HG03575 (cell line): ENCODE measurements around the gene MEP1A.
"Not testable (repeated sequence)": the region's sequence is repeated elsewhere in the genome, so short reads cannot be mapped to it uniquely, and the experiment has no call there.

ENCODE experiments used
- ATAC-seq: cut with Tn5 transposase; IDR thresholded peaks from one replicate; pipeline ENCODE4 v1.9.1; 2021; ENCODE audit not compliant: unreplicated experiment, insufficient number of reproducible peaks, low FRiP score; ENCODE audit errors: extremely low read depth

MEP1A gene

DNA sequence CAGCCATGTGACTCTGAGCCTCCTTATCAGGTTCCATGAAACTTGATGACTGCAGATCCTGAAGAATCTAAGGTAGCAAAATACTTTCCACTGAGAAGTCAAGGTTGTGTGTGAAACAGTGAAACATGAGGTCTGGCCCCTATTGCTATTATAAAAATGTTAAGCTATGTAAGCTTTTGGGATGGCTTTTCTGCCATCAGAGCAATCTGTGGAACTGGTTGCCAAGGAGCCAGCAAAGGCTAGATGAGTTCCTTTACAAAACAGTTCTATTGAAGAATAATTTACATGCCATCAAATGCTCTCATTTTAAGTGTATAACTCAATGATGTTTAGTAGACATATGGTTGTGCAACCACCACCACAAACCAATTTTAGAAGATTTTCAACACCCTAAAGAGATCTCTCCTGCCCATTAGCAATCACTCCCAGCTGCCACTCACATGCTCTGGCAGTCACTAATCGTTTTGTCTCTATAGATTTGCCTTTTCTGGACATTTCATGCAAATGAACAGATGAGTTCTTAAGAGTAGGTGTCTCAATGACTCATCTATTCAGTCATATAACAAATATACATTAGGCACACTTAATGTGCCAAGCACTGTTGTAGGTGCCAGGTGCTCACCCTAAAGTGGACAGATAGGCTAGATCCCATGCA is 19.9 kb upstream of the MEP1A start:
- ATAC-seq: no peak

DNA sequence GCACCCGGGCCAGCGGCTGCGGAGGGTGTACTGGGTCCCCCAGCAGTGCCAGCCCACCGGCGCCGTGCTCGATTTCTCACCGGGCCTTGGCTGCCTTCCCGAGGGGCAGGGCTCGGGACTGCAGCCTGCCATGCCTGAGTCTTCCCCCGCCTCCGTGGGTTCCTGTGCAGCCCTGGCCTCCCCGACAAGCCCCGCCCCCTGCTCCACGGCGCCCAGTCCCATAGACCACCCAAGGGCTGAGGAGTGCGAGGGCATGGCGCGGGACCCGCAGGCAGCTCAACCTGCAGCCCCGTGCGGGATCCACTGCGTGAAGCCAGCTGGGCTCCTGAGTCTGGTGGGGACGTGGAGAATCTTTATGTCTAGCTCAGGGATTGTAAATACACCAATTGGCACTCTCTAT is 18.5 kb upstream of the MEP1A start:
- not testable (repeated sequence) for ATAC-seq

DNA sequence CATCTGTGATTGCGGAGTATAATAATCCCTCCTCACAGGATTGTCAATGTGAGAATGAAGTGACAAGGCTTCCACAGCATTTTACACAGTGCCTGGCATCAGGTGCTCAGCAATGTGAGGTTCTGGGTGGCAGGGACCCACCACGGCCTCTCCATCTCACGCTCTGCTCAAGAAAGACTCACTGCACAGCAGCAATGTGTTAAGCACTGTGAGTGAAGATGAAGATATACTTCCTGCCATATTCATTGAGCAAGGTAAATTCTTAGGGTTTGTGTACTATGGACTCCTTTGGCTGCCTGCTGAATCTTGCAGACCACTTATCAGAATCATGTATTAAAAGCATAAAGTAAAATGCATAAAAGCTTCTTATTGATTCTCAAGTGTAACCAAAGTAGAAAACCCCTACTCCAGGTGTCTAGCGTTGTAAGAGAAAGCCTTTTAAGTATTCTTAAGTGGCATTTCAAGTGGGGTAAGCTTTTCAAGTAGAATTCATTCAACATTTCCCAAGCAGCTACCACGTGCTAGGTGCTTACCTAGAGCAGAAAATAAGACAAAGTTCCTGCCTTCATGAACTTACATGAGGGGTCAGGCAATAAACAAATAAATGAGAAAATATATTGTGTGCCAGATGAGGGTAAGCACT is 17.0 kb upstream of the MEP1A start:
- ATAC-seq: no peak

DNA sequence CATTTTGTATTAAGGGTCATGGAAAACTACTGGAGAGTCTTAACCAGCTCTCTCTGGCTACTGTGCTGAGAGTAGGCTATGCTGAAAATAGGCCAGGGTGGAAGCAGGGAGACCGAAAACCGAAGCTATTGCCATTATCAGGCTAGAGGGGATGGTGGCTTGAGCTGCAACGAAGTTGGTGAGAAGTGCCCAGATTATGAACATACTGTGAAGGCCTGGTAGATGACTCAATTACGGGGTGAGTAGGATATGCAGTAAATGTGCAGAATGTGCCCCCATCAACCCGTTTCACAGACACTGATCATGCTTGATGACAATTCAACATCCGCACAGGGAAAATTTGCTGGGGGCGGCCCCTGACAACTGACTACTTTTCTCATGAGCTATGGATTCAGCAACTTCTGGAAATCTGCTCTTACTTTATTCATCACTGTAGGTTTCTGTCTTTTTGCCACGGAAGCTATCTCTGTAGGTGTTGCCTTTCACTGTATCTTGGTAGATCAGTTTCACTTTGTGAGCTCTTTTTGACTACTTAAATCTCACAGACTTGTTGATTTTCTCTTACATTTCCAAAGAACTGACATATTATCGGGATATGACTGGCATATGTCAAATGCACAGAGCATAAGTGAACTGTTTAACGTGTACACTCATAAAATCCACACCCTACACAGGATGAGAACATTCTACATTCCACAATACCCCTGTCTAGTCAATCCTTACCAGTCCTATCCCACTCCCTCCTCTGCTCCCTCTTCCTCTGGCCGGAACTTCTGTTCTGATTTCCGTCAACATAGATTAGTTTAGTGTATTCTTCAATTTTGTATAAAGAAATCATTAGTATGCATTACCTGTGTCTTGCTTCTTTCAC is 15.5 kb upstream of the MEP1A start:
- no peak for ATAC-seq

DNA sequence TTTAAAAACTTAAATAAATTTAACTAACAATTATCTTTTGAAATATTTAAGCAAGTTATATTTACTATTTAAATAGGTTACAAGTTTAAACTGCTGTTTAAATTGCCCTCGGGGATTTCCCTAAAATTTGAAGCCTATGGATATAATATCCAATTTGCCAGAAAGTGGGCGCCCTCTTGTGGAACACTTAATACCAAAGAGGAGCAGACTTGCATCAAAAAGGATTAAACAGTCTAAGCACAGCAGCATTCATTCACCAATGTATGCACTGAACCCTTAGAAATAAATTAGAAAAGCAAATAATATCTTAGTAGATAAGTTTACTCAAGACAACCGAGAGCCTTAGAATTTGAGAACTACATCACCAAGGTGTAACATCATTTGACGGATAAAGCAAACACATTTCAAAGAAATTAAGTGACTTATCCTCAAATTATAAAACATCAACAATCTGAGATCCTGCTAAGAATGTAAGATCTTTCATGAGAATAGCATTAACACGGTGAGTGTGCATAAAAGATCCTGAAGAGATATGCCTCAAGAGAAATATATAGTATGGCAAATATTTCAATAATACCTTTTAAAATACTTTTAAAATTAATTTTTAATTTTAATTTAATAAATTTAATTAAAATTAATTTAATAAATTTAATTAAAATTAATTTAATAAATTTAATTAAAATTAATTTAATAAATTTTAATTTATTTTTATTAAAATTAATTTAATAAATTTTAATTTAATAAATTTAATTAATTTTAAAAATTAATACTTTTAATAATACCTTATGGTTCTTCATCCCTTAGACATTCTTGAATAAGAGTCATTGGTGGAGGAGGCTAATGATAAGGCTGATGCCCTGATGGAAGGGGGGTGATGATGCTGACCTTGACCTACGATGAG is 11.5 kb upstream of the MEP1A start:
- ATAC-seq: no peak

DNA sequence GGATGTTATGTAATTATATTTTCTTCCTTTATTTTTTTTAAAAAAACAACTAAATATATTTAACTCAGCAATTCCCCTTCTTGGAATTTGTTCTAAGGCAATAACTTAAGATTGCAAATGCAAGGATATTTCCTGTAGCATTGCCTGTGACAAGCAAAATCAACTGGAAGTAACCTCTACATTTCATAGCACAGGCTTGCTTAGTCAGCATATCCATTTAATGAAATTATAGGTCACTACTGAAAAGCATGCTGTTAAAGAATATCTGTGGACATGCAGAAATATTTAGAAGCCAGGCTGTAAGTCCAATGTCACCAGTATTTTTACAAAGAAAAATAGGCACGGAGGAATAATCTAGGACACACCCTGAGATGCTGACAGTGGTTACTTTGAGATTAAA is 8.7 kb upstream of the MEP1A start:
- ATAC-seq: no peak

DNA sequence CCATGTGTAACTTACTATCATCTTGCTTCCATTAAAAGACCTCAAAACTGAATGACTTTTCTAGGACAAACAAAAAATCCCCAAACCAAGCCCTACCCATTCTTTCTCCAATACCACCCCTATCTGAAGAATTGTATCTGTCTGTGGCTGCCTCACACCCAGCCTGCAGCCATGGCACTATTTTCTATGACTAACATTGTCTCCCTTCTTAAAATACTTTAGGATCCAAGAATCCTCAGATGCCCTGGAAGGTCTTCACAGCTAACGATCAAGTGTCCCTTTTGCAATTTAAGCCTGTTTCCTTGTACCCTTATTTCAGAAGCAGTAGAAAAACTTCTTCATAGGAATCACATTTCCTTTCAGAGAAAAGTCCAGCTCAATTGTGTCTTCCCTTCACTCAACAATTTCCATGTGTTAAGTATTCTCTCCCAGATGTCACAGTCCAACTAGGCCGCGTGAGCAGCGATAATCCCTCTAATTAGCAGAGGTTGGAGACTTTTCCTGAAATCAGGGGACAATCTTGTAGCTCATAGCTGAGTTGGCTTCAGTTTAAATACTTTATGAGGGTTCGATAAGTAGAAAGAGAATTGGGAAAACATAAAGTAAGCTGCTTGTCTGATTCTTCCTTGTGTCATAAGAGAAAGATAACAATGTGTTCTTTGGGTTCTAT is 5.2 kb upstream of the MEP1A start:
- ATAC-seq: no peak

DNA sequence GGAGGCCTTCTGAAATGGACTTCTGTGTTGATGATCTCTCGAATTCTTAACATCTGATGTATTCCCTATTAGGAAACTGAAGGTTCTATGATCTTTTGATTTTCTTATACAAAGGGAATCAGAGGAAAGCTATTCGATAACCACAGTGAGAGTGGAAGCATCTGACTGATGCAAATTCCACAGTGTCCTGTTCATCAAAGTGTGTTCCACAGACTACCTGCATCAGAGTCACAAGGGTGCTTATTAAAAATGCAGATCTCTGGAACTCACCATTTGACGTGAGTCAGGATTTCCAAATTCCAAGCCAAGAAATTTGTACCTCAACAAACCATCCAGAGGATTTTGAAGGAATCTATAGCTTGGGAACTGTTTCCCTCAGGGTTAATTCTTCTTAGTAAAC is 4.4 kb upstream of the MEP1A start:
- ATAC-seq: no peak

DNA sequence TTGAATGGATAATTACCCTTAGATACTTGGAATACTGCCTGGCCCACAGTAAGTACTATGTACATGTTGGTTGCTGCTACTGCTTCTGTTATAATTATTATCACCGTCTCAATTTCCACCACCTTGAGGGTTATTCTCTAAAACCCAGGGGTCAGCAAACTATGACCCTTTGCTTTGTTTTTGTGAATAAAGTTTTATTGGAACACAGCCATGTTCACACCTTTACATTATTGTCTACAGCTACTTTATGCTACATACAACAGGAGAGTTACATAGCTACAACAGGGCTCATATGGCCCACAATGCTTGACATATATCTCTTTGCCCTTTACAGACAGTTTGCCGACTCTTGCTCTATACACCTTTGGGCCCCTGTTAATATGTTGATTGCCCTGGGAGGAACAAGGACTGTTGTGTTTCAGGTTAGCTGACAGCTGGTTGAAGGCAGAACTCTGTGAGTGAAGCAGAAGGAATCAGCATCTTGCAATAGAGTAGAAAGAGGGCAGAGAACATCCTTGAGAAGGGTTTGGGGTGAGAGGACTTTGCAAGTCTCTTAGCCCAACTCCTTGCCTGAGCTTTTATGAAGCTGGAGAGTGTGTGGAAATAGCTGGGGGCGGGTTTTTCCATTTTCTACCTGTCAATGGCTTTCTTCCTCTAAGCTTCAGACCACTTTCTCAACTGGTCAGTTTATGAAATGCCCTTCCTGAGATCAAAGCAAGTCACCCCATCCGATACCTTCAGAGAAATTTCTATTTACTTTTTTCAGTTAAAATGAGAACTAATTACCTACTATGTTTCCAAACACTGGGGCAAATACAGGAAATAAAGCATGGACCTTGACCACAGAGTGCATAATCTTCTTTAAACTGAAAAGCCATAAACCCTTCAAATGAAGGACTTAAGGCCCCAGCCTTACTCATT is 3.5 kb upstream of the MEP1A start:
- ATAC-seq: no peak

DNA sequence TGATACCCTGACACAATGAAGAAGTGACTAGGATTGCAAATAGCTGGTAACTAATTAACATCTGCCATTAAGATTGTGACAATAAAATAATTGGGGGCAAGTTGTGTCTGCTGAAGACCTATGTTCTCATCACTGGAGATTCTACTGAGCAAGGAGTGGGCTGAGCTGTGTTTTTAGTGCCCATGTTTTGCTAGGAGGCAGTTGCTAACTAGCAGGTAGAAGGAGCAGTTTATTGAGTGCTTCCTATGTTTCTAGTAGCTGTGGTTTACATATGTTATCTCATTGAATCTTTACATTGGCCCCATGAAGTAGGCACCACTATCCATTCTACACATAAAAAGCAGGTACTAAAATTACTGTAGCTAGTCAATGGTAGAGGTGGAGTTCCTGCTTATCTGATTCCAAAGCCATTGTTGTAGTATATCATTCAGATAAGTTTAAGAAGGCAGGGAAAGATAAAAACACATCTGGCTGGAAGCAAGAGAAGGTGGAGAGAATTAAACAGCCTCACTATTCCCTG is 2.8 kb upstream of the MEP1A start:
- no peak for ATAC-seq

DNA sequence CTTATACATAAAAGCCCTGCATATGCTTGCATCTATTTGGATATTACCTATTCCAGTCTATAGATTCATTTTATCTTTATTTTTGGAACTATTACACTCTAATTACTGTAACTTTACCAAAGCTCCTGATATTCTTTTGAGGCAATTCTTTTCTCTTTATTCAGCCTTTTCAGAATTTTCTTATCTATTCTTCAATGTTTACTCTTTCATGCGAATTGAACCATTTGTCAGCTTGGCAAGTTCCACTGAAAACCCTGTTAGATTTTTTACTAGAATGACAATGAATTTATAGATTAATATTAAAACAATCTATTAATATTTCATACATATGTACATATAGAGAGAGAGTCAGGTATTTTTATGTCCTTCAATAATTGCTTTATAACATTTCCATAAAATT is 554 bp upstream of the MEP1A start:
- no peak for ATAC-seq

DNA sequence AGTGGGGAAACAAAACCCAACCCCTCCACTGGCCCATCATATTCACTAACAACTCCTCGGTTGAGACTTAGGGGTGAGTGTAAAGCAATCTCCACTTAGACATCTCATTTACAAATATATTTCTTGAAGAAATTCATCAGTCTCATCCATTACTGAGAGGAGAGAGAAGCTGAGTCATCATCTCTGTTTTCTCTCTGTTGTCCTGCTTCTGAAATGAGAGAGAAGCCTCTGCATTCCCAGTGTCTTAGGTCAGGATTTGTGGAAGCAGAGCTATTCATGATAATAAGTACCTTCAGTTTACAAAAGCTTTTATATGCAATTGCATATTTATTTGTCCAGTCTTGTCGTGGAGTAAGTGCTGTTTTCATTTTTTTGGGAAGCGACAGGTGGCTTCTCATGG is 879 bp downstream of the MEP1A start:
- no peak for ATAC-seq

DNA sequence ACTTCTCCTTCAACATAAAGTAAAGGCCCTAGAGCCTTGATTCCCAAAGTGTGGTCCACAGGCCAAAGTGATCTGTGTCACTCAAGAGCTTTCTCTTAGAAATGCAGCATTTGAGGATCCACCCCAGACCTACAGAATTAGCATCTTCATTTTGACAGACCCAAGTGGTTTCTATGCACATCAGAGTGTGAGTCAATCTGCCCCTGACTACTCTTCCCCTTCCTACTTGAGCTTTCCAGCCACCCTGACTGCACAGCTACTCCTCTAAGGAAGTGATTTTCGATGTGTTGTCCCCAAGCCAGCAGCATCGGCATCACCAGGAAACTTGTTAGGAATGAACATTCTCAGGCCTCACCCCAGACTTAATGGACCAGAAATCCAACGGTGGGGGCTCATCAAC is 2.6 kb downstream of the MEP1A start:
- ATAC-seq: no peak

DNA sequence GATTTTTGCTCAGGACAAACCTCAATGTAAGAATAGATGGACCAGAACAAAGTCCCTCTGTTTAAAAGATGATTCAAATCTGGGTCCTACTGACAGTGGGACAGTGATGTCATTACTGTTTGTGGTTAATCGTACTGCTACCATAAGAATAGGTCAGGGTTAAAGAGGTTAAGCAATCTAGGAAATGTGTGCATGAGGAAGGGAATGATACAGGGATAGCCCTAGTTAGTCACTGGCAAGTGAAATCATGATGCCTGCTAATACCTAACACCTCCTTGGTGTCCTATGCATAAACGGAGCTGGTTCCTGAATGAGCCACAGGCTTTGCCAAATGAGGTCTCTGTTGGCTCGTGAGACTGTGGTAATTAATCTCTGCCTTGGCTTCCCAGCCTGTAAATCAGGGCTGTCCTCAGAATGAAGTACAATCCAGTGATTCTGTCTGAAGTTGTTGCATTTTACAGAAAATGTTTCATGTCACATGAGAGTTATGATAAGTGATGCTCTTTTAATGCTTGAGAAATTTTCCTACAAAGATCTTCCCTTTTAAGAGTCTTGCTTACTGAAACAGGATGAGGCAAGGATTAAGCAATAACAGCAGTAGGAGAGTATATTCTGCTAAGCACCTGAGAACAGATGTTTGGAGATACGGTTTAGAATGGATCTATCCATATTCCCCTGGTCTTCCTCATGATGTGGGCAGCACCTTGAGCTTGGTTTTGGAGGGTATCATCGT is 3.8 kb downstream of the MEP1A start:
- no peak for ATAC-seq

DNA sequence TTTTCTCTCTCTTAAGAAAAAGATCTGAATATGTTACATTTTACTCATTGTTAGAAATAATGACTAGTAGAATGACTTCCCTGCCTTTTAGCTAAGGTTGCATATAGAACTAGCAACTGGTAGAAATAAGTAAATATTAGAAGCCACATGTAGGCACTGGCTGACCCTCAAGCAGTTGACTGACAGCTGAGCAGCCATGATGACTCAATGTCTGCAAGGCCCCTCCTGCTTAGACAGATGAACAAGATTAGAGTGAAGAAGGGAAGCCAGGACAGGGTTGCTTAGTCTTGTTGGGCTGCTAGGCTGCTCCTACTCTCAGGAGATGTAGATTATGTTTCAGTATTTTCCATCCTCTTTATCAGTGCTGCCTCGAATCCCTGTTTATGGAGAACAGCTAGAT is 6.5 kb downstream of the MEP1A start:
- no peak for ATAC-seq

DNA sequence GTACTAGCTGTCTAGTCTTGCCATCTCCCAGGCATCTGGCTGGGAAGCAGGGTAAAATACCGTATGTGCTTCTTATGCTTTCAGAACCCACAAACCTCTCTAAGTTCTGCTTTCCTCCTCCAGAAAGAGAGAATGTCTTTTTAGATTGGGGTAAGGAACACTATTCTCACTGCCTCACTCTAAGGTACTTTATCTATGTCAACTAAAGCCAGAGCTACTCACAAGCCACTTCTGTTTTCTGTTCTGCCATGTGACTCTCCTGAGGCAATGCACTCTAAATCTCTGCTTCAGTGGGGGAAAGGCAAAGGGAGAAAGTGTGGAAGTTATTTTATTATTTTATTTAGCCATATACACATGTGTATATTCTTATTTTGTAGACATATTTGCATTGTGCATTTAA is 15.6 kb downstream of the MEP1A start:
- ATAC-seq: no peak

DNA sequence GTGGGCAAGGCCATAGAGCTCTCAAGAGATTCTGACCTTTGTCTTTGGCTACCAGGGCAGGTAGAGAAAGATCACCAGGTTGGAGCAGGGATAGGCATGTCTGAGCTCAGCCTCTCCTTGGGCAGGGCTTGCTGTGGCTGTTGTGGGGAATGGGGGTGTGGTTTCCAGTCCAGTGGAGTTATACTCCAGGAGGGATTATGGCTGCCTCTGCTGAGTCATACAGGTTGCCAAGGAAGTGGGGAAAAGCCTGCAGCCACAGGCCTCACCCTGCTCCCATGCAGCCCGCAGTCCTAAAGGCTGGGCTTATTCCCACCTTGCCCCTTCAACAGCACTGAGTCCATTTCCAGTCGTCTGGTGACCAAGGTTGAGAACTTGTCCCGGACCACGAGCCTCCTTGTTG is 21.9 kb downstream of the MEP1A start:
- no peak for ATAC-seq
